ENCODE measurements around the gene AGBL2. TPM values are rescaled to one million over a fixed set of nuclear protein-coding genes. Genes with fewer than 3 reads are reported as not detected.
"Not testable (repeated sequence)": the region's sequence is repeated elsewhere in the genome, so short reads cannot be mapped to it uniquely, and the experiment has no call there.

Gene AGBL2
- total RNA-seq, 4 donors from 2014 or later, result 3.3 to 13.5 (median 8.0) TPM

DNA sequence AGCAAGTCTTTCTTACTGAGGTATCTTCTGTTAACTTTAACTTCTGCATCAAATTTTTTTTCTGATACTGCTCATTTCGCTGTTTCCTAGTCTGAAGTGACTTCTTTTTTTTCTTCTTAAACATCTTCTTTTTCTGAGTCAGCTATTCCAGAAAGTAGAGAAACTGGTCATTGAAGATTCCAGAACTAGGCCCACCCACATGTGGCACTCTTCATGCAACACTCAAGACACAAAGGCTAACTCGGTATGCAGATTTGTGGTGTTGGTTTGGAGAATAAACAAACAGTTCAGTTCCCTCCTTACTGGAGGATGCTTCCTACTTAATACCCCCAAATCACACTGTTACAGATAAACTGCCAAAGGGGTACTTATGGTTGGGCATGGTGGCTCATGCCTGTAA, 47.6 kb downstream of the AGBL2 start:
- DNase-seq, result no peak
- Histone ChIP-seq H3K27ac (no peak overlapping the region), H3K9me3 (no peaks in the 10 kb centered on the region), H3K27me3 (no peaks in the 10 kb centered on the region), H3K4me3 (no peak overlapping the region), H3K36me3 (no peaks in the 10 kb centered on the region), H3K4me1 (no peaks in the 10 kb centered on the region)
- intact Hi-C loops (cut with DNase I; ENCODE audit: low total_unique reads) (no loop called here), in situ Hi-C loops (cut with MboI; ENCODE audit: low pct_ligation_motif_present in 1 of 4, low pct_unique_long_range_greater_than_20kb in 1 of 4, low sequenced_read_pairs in 3 of 4) (no loop called here)
- TF ChIP-seq EP300 (IDR thresholded peaks at IDR 0.05; ENCODE audit: low read depth), result no peak
- TF ChIP-seq, protein P1, sequence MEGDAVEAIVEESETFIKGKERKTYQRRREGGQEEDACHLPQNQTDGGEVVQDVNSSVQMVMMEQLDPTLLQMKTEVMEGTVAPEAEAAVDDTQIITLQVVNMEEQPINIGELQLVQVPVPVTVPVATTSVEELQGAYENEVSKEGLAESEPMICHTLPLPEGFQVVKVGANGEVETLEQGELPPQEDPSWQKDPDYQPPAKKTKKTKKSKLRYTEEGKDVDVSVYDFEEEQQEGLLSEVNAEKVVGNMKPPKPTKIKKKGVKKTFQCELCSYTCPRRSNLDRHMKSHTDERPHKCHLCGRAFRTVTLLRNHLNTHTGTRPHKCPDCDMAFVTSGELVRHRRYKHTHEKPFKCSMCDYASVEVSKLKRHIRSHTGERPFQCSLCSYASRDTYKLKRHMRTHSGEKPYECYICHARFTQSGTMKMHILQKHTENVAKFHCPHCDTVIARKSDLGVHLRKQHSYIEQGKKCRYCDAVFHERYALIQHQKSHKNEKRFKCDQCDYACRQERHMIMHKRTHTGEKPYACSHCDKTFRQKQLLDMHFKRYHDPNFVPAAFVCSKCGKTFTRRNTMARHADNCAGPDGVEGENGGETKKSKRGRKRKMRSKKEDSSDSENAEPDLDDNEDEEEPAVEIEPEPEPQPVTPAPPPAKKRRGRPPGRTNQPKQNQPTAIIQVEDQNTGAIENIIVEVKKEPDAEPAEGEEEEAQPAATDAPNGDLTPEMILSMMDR (IDR thresholded peaks at IDR 0.05), result no peak
- TF ChIP-seq POLR2A (IDR thresholded peaks at IDR 0.05), result no peak
- no peak for TF ChIP-seq POLR2AphosphoS5 (IDR thresholded peaks at IDR 0.05)
- 65 to 88% methylated on average over 2 of the region's 2 CpGs for WGBS, 2 donors (ENCODE audit: low coverage in 1 of 2)

DNA sequence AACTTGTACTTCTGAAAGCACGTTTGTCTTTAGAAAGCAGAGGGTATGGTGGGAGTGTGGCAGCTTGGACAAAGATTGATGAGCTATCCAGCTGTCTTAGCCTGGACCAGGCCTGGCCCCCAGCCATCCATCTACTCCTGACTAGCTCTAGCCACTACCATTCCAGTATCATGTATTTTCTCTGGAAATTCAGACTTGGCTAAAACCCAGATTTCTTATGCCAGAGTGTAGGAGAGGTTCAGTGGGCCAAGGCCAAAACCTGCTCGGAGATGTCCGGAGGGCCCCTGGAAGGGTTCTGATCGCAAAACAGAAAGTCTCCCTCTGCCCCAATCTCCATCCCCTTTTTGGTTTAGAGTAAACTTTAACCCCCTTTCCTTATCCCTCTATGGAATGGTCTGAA, 48.0 kb downstream of the AGBL2 start:
- intact Hi-C loops (cut with DNase I; ENCODE audit: low total_unique reads) (no loop called here), in situ Hi-C loops (cut with MboI; ENCODE audit: low pct_ligation_motif_present in 1 of 4, low pct_unique_long_range_greater_than_20kb in 1 of 4, low sequenced_read_pairs in 3 of 4) (no loop called here)
- Histone ChIP-seq H3K27me3 (no peaks in the 10 kb centered on the region), H3K4me3 (no peak overlapping the region), H3K27ac (no peak overlapping the region), H3K36me3 (no peaks in the 10 kb centered on the region), H3K4me1 (no peaks in the 10 kb centered on the region), H3K9me3 (no peaks in the 10 kb centered on the region)
- TF ChIP-seq EP300 (IDR thresholded peaks at IDR 0.05; ENCODE audit: low read depth) (no peak), POLR2AphosphoS5 (IDR thresholded peaks at IDR 0.05) (no peak), POLR2A (IDR thresholded peaks at IDR 0.05) (no peak)
- TF ChIP-seq, protein P1 (IDR thresholded peaks at IDR 0.05), result no peak
- WGBS, 2 donors (ENCODE audit: low coverage in 1 of 2), result 71 to 94% methylated on average over 4 of the region's 4 CpGs
- no peak for DNase-seq

DNA sequence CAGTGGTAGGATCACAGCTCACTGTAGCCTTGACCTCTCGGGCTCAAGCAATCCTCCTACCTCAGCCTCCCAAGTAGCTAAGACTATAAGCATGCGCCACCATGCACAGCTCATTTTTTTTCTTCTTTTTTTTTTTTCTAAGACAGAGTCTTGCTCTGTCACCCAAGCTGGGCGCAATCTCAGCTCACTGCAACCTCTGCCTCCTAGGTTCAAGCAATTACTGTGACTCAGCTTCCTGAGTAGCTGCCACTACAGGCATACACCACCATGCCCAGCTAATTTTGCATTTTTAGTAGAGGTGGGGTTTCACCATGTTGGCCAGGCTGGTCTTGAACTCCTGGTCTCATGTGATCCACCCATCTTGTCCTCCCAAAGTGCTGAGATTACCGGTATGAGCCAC, 50.2 kb downstream of the AGBL2 start:
- H3K27me3 ChIP-seq; DNase-seq; H3K4me3 ChIP-seq; H3K27ac ChIP-seq; H3K9me3 ChIP-seq; H3K36me3 ChIP-seq; in situ Hi-C loops (cut with MboI; ENCODE audit: low pct_ligation_motif_present in 1 of 4, low pct_unique_long_range_greater_than_20kb in 1 of 4, low sequenced_read_pairs in 3 of 4); H3K4me1 ChIP-seq; intact Hi-C loops (cut with DNase I; ENCODE audit: low total_unique reads): not testable (repeated sequence)
- 83 to 97% methylated on average over 3 to 4 of the region's 4 CpGs for WGBS, 2 donors (ENCODE audit: low coverage in 1 of 2)

DNA sequence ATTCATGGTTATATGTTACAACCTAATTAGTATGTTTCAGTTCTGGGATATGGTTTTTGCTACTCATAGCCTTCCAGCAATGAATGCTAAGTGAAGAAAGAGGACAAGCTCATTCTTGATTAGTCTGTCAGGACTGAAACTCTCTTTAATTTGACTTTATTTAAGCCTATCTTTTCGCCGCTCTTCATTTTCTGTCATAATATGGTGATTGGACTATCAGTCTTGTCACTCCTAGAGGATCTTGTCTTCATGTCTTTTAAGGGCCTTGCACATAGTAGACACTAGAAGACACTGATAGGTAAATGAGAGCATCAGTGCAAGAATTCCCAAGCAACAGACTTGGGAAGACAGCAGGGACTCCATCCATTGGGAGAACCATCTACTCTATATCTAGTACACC, 53.9 kb downstream of the AGBL2 start:
- Histone ChIP-seq H3K9me3 (no peaks in the 10 kb centered on the region), H3K36me3 (no peaks in the 10 kb centered on the region), H3K27ac (no peak overlapping the region), H3K4me1 (no peaks in the 10 kb centered on the region), H3K4me3 (no peak overlapping the region), H3K27me3 (no peaks in the 10 kb centered on the region)
- DNase-seq, result no peak
- in situ Hi-C loops (cut with MboI; ENCODE audit: low pct_ligation_motif_present in 1 of 4, low pct_unique_long_range_greater_than_20kb in 1 of 4, low sequenced_read_pairs in 3 of 4), result no loop called here
- TF ChIP-seq POLR2AphosphoS5 (IDR thresholded peaks at IDR 0.05), result no peak
- no peak for TF ChIP-seq POLR2A (IDR thresholded peaks at IDR 0.05)
- TF ChIP-seq, protein P1 (IDR thresholded peaks at IDR 0.05), result no peak
- no peak for TF ChIP-seq EP300 (IDR thresholded peaks at IDR 0.05; ENCODE audit: low read depth)
- intact Hi-C loops (cut with DNase I; ENCODE audit: low total_unique reads), result no loop called here
- 96 to 100% methylated on average over 2 of the region's 2 CpGs for WGBS, 2 donors (ENCODE audit: low coverage in 1 of 2)

DNA sequence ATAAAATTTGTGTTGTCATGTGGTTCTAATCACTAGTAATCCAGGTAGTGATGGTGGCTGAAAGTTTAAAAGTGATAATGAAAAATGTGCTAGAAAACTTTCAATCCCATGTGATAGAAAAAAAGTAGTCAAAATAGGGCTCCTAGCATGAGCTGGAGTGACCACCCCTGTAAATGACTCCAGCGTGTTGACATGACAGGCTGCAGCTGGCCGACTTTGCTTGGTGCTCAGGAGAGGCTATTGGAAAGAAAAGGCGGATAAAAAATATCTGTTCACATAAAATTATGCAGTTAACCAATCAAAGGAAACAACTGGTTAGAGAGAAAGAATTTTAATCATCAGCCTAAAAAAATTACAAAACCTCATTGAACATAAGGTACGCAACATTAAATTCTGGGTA, 55.9 kb downstream of the AGBL2 start:
- Histone ChIP-seq H3K4me1 (no peaks in the 10 kb centered on the region), H3K9me3 (no peaks in the 10 kb centered on the region), H3K27me3 (no peaks in the 10 kb centered on the region), H3K36me3 (no peaks in the 10 kb centered on the region), H3K27ac (no peak overlapping the region), H3K4me3 (no peak overlapping the region)
- TF ChIP-seq POLR2AphosphoS5 (IDR thresholded peaks at IDR 0.05) (no peak), POLR2A (IDR thresholded peaks at IDR 0.05) (no peak), EP300 (IDR thresholded peaks at IDR 0.05; ENCODE audit: low read depth) (no peak)
- TF ChIP-seq, protein P1 (IDR thresholded peaks at IDR 0.05), result no peak
- in situ Hi-C loops (cut with MboI; ENCODE audit: low pct_ligation_motif_present in 1 of 4, low pct_unique_long_range_greater_than_20kb in 1 of 4, low sequenced_read_pairs in 3 of 4), result no loop called here
- intact Hi-C loops (cut with DNase I; ENCODE audit: low total_unique reads), result no loop called here
- no peak for DNase-seq
- WGBS, 2 donors (ENCODE audit: low coverage in 1 of 2), result 69 to 84% methylated on average over 3 to 4 of the region's 4 CpGs
